GM13977 (cell line): ENCODE measurements around the gene KIF26B.

Experiments used
- DNase-seq: peaks from one replicate; pipeline ENCODE4 v3.0.0; 2012; ENCODE audit warnings: low spot score
- CTCF ChIP-seq: IDR thresholded peaks from 2 replicates; pipeline ENCODE4 v1.5.1; 2012; ENCODE audit warnings: mild to moderate bottlenecking, control low read depth; ENCODE audit not compliant: insufficient read depth; ENCODE audit errors: extremely low read depth, missing control alignments
- in situ Hi-C: fragments of 300-500 bp; cut with MboI; formaldehyde crosslinking; loops from one replicate; pipeline ENCODE4 v1.12.0; 2022; ENCODE audit warnings: low sequenced_read_pairs, low pct_unique_long_range_greater_than_20kb, mixed read lengths, inconsistent platforms; ENCODE audit not compliant: unreplicated experiment

The KIF26B gene

GRCh38 chr1:245184779-245185178 lies 30.0 kb downstream of the KIF26B start:
- in situ Hi-C loops, result no loop called here
- no peak for TF ChIP-seq CTCF
- DNase-seq, result no peak

- no peak for DNase-seq
- in situ Hi-C loops, result no loop called here
- no peak for TF ChIP-seq CTCF
Measured at GRCh38 chr1:245188403-245188802, 33.6 kb downstream of the KIF26B start.

- no peak for DNase-seq
- in situ Hi-C loops, result no loop called here
- TF ChIP-seq CTCF, result no peak
Measured at GRCh38 chr1:245195398-245195797, 40.6 kb downstream of the KIF26B start.

- TF ChIP-seq CTCF, result no peak
- DNase-seq, result no peak
- in situ Hi-C loops, result no loop called here
Measured at GRCh38 chr1:245197121-245197520, 42.3 kb downstream of the KIF26B start.

GRCh38 chr1:245197911-245198379 lies 43.2 kb downstream of the KIF26B start:
- no peak for TF ChIP-seq CTCF
- DNase-seq, result no peak
- in situ Hi-C loops, result no loop called here

DNA sequence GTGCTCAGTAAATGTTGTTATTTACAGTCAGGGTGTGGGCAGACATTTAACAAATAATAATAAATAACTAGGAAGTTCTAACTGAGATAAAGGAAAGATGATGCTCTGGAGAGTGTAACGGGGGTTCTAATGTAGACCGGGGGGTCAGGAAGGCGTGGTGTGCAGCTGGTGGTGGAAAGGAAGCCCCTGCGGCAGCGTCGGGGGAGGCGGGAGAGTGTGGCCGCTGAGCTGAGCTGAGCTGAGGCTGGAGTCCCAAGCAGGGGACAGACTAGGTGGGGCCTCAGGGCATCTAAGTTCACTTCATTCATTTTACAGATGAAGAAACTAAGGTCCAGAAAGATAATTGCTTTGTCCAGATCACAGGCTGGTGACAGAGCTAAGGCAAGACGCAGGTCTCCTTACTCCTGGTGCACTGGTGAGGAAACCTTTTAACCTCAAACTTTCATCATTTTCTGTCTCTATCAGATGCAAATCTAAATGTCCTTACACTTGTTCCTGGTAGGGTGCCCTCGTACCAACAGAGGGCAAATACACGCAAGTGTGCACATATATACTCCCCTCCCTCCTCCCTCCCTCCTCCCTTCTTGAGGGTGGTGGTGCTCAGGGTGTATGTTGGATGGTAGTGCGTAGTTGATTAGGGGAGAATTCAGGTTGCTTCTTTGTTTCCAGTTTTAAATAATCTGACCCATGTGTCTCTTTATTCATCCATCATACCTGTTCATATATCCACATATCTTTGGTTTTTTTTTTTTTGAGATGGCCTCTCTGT lies 44.1 kb downstream of the KIF26B start:
- no peak for TF ChIP-seq CTCF
- in situ Hi-C loops, result no loop called here

More for the DNA sequence above, 44.1 kb downstream of the KIF26B start:
- no peak for DNase-seq
